Gastroesophageal sphincter (tissue), 3 donors: Measurements from ENCODE around the gene SLC51B.

ENCODE experiments used
- CTCF ChIP-seq, 4 experiments: fragments of 200-600 bp in 2 of 4; fragments of 450-650 bp in 2 of 4; sonication (generic) in 1 of 4; IDR thresholded peaks; one replicate each; pipeline ENCODE4 v1.5.1; 2017 to 2019; ENCODE audit warnings: antibody characterized with exemption in 4 of 4, mild to moderate bottlenecking in 2 of 4, moderate library complexity in 2 of 4
- EP300 ChIP-seq: sonication (generic); formaldehyde crosslinking; IDR thresholded peaks from one replicate; pipeline ENCODE4 v1.6.1; 2017; ENCODE audit warnings: antibody characterized with exemption, mild to moderate bottlenecking
- POLR2A ChIP-seq, 2 donors: fragments of 450-650 bp; IDR thresholded peaks; one replicate each; pipeline ENCODE4 v1.6.1; 2017; ENCODE audit warnings: antibody characterized with exemption in 2 of 2, mild to moderate bottlenecking in 2 of 2, moderate library complexity in 1 of 2
- POLR2AphosphoS5 ChIP-seq: sonication (generic); formaldehyde crosslinking; IDR thresholded peaks from one replicate; pipeline ENCODE4 v1.6.1; 2017; ENCODE audit warnings: antibody characterized with exemption

GRCh38 chr15:65056868-65057548 is 11.8 kb downstream of the SLC51B start:
- TF ChIP-seq POLR2A (IDR thresholded peaks at IDR 0.05): no peak
- no peak for TF ChIP-seq CTCF (IDR thresholded peaks at IDR 0.05)
- no peak for TF ChIP-seq EP300
- no peak for TF ChIP-seq POLR2AphosphoS5
